GM19455 (cell line): ENCODE results near the gene XRCC2.

Experiments
- ATAC-seq: cut with Tn5 transposase; IDR thresholded peaks from one replicate; pipeline ENCODE4 v1.9.1; 2021; ENCODE audit not compliant: unreplicated experiment

Gene XRCC2

GRCh38 chr7:152618427-152618826 is 57.5 kb downstream of the XRCC2 start:
- no peak for ATAC-seq

- no peak for ATAC-seq
These were observed 58.9 kb downstream of the XRCC2 start for GRCh38 chr7:152617056-152617455.

GRCh38 chr7:152615031-152615741 is 60.8 kb downstream of the XRCC2 start:
- ATAC-seq, result no peak

- ATAC-seq, result no peak
These were observed 67.3 kb downstream of the XRCC2 start for GRCh38 chr7:152608656-152609055.

DNA sequence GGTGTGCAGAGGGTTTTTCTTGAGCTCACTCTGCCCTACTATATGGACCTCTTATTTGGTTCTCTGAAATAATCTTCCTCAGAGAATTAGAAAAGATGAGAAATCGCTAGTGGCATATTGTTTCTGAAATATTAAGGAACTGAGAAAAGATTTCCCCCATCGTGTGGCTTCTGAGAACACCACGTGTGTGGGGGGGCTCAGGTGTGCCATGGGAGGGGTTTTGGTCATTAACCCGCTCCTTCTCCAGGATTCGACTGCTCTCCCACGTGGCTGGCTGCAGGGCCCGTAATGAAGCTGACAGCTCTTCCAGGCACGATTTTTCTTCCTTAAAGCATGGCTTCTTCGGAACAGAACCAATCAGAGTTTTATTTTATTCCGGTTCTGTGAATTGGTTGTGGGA is 67.7 kb downstream of the XRCC2 start:
- no peak for ATAC-seq

DNA sequence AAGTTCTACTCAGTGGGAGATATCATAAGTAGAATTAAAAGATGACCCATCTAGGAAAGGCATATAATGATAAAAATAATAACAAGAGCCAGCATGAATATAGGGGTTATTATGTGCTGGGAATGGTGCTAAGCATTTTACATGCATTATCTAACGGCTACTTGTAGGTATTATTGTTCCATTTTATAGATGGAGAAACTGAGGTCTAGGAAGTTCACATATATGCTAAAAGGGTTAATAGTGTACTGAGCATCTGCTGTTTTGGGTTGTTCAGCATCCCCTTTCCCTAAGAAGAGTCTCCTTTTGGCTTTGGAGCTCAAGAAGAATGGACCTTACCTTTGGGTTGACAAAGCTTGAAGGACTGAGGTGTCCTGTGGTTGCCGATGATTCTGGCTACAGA is 68.9 kb downstream of the XRCC2 start:
- no peak for ATAC-seq

DNA sequence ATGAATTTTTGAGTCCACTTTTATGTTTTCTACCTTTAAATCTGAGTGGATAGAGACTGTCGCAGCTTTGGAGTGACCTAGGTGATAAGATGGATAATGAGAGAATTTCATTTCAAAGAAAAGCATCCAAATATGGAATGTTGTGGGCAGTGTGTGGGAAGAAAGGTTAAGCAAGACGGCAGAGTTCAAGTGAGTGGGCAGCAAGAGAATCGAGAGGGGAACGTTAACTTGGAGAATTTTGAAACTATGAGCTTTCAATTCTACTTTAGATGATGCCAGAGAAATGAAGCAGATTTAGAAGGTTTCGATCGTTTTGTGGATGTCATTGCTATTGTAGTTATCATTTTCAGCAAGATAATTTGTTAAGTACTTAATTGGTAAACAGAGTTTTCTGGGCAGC is 73.0 kb downstream of the XRCC2 start:
- ATAC-seq, result no peak

DNA sequence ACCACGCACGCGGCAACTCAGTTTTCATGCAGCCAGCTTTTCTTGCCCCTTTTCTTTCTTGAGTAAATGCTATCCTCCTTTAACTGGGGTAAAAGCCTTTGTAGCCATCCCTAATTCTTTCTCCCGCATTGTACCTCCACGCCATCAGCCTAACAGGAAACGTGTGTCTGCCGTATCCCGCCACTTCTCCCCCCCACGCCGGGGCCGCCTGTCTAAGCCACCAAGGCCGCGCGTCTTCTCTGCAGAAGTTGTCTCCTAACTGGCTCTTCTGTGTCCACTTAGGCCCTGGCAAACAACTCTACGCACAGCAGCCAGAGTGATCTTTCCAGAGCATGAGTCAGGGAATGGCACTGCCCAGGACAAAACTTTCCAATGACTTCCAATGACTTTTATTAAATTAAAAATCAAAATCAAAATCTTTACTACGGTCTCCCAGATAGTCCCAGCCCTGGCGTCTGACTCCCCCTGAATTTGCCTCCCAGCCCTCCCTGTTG is 74.6 kb downstream of the XRCC2 start:
- ATAC-seq, result no peak

GRCh38 chr7:152600266-152600665 is 75.7 kb downstream of the XRCC2 start:
- no peak for ATAC-seq

GRCh38 chr7:152597507-152597906 is 78.4 kb downstream of the XRCC2 start:
- no peak for ATAC-seq

DNA sequence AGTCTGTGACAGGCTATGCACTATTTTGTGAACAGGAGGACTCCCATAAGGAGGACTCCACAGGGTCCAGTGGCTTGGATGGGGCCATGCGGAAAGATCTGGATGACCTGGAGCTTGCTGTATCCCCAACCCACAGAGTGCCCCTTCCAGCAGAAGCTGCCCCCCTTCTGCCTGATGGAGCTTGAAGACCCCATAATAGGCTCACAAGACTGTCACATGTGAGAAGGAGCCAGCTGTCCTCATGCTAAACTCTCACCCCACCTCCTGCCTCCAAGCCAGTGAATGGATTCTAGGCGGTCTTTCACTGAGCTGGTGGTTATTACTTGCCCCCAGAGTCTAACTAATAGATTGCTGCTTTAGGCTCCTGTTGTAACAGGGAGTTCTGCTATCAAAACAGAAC is 79.1 kb downstream of the XRCC2 start:
- ATAC-seq, result no peak
